ES-I3 (cell line): ENCODE results near the gene OAS3.
"Not testable (repeated sequence)": the region's sequence is repeated elsewhere in the genome, so short reads cannot be mapped to it uniquely, and the experiment has no call there.

Experiments used
- H3K36me3 ChIP-seq: 2 replicates; pipeline ENCODE4 v1.6.1; 2013; ENCODE audit warnings: mild to moderate bottlenecking, low read length, control low read depth, moderate library complexity; ENCODE audit not compliant: insufficient read depth
- H3K4me1 ChIP-seq: 2 replicates; pipeline ENCODE4 v1.6.1; 2013; ENCODE audit warnings: mild to moderate bottlenecking, control low read depth, low read length; ENCODE audit not compliant: insufficient read depth
- H3K9ac ChIP-seq: 2 replicates; pipeline ENCODE4 v1.6.1; 2013; ENCODE audit warnings: low read depth, mild to moderate bottlenecking, low read length, moderate library complexity
- H3K9me3 ChIP-seq: 2 replicates; pipeline ENCODE4 v1.6.1; 2013; ENCODE audit warnings: mild to moderate bottlenecking, low read length, moderate library complexity; ENCODE audit not compliant: control insufficient read depth, insufficient read depth

The OAS3 gene

GRCh38 chr12:112973011-112973735 is 34.9 kb downstream of the OAS3 start:
- Histone ChIP-seq H3K4me1 (no peaks in the 10 kb centered on the region; the same call in 1 of the 2 replicates), H3K9ac (no peak overlapping the region), H3K9me3 (no peaks in the 10 kb centered on the region), H3K36me3 (no peaks in the 10 kb centered on the region)

DNA sequence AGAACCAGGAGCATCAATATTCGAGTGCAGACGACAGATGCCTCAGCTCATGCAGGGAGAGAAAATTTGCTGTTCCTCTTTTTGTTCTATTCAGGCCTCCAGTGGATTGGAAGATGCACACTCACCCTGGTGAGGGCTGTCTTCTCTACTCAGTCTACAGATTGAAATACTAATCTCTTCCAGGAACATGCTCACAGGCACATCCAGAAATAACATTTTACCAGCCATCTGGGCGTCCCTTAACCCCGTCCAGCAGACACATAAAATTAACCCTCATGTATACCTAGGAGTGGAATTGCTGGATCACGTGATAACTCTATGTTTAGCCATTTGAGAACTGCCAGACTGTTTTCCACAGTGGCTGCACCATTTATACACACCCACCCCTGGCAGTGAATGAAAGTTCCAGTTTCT is 35.6 kb downstream of the OAS3 start:
- Histone ChIP-seq H3K36me3 (no peaks in the 10 kb centered on the region), H3K4me1 (no peaks in the 10 kb centered on the region; the same call in 1 of the 2 replicates), H3K9me3 (no peaks in the 10 kb centered on the region), H3K9ac (no peak overlapping the region)

DNA sequence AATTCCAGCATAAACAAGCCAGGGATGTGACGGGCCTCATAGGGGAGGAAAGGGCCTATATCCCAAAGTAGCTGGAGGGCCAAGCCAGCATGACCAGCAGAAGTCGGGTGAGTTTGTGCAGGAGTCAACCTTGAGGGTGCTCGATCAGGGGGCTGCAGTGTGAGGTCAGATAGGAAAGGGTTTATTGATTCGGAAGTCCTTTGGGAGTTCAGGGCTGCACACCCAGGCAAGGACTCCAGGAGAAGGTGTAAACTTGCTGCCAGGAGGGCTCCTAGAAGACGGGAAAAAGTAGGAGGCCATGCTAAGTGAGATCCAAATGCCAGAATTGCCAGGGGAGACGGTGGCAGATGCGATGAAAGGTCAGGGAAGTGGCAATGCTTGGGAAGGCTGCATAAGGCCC is 36.6 kb downstream of the OAS3 start:
- Histone ChIP-seq H3K9ac (no peak overlapping the region), H3K4me1 (no peaks in the 10 kb centered on the region; the same call in 1 of the 2 replicates), H3K9me3 (no peaks in the 10 kb centered on the region), H3K36me3 (no peaks in the 10 kb centered on the region)

- Histone ChIP-seq H3K9ac (no peak overlapping the region), H3K9me3 (no peaks in the 10 kb centered on the region; the same call in 1 of the 2 replicates), H3K36me3 (no peaks in the 10 kb centered on the region), H3K4me1 (no peaks in the 10 kb centered on the region; the same call in 1 of the 2 replicates)
These were observed 38.9 kb downstream of the OAS3 start for GRCh38 chr12:112977139-112977538.

DNA sequence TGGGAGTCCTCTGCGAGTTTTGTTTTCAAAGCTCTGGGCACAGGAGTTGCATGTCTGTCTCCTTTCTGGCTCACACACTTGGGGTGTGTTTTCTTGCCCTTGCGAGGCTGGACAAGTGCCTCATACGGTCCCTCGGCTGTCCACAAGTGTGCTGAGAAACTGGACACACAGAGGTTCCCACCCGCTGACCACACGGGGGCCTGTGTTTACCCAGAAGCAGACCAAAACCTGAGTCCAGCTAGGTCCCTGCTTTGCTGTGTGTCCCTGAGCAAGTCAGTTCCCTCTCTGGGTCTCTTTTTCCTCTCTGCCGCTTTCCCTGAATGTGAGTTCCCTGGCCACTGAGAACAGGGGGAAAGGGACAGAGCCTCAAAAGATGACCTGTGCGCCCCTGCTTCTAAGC is 39.4 kb downstream of the OAS3 start:
- Histone ChIP-seq H3K9ac (no peak overlapping the region), H3K36me3 (no peaks in the 10 kb centered on the region), H3K4me1 (no peaks in the 10 kb centered on the region; the same call in 1 of the 2 replicates), H3K9me3 (no peaks in the 10 kb centered on the region; the same call in none of the 2 replicates)

DNA sequence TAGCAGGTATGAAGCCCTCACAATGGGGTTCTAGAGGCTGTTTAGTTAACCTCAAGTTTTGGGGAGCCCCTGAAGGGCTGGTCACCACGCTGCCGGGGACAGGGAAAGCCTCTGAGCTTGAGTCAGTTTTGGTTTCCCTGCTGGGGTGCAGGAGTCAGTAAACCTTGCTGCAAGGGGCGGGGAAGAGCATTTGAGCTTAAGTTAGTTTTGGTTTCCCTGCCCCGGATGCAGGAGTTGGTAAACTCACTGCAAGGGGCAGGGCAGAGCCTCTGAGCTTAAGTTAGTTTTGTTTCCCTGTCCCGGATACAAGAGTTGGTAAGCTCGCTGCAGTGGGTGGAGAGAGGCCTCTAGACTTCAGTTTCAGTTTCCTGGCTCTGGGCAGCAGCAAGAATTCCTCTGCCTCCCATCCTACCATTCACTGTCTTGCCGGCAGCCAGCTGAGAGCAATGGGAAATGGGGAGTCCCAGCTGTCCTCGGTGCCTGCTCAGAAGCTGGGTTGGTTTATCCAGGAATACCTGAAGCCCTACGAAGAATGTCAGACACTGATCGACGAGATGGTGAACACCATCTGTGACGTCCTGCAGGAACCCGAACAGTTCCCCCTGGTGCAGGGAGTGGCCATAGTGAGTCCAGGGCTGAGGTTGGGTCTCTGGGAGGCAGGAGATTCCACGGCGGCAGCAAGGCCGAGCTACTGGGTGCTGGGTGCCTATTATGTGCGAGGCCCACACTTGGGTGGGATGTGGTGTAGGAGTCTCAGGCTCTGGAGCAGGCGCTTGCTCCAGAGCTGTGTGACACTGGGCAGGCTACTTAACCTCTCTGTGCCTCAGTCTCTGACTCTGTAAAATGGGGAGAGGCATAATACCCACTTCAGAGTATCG is 40.1 kb downstream of the OAS3 start, which contains the start of gene OAS2:
Gene OAS2 (plus strand): TSS at position 357 of the 878 bp plus-strand sequence. CDS start 90 bp downstream, at position 447.
- Histone ChIP-seq H3K9me3 (no peaks in the 10 kb centered on the region; the same call in none of the 2 replicates), H3K9ac (no peak within 1 kb of the TSS), H3K4me1 (no peaks in the 10 kb centered on the region; the same call in 1 of the 2 replicates), H3K36me3 (no peaks in the 10 kb centered on the region)

DNA sequence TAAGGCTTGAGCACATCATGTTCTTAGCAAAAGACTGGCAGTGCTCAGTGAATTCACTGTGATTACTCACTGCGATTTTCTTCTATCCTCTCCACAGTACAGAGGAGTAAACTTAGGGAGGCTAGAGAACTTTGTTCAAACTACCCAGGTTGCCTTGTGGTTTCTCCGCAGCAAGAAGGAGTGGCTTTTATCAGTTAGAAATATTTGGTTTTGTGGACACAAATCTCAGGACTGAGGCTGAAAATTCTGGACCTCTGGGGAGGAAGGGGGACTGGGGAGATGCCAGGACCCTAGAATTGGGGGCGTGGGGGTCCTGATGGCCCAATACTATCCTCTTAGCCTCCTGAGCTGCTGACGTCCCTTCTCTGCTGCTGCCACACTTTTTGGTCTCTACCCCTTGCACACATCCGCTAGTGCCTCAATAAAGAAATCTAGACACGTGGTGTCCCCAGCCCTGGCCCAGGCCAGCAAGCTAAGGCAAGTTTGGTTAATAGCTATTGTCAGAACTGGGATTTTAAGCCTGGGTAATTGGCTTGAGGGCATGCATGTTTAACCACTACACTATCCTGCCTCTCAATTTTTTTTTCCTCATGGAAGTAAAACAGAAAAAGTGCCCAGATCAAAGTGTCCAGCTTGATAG is 40.9 kb downstream of the OAS3 start:
- H3K9ac ChIP-seq = no peak overlapping the region
- no peaks in the 10 kb centered on the region; the same call in 1 of the 2 replicates for H3K4me1 ChIP-seq
- no peaks in the 10 kb centered on the region for H3K36me3 ChIP-seq
- no peaks in the 10 kb centered on the region; the same call in none of the 2 replicates for H3K9me3 ChIP-seq

DNA sequence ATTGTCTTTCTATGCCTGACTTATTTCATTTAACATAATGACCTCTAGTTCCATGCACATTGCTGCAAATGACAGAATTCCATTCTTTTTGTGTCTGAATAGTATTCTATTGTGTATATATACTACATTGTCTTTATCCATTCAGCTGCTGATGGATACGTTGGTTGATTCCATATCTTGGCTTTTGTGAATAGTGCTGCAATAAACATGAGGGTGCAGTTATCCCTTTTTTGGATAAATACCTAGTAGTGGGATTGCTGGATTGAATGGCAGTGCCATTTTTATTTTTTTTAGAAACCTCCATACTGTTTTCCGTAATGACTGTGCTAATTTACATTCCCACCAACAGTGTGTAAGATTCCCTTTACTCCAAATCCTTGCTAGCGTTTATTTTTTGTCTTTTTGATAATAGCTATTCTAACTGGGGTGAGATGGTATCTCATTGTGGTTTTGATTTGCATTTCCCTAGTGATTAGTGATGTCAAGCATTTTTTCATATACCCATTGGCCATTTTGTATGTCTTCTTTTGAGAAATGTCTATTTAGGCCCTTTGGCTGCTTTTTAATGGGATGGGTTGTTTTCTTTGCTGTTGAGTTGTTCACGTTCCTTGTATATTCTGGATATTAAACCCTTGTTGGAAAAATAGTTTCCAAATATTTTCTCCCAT is 42.4 kb downstream of the OAS3 start:
- Histone ChIP-seq H3K36me3 (no peaks in the 10 kb centered on the region), H3K9ac (no peak overlapping the region), H3K9me3 (no peaks in the 10 kb centered on the region; the same call in none of the 2 replicates), H3K4me1 (no peaks in the 10 kb centered on the region; the same call in 1 of the 2 replicates)

DNA sequence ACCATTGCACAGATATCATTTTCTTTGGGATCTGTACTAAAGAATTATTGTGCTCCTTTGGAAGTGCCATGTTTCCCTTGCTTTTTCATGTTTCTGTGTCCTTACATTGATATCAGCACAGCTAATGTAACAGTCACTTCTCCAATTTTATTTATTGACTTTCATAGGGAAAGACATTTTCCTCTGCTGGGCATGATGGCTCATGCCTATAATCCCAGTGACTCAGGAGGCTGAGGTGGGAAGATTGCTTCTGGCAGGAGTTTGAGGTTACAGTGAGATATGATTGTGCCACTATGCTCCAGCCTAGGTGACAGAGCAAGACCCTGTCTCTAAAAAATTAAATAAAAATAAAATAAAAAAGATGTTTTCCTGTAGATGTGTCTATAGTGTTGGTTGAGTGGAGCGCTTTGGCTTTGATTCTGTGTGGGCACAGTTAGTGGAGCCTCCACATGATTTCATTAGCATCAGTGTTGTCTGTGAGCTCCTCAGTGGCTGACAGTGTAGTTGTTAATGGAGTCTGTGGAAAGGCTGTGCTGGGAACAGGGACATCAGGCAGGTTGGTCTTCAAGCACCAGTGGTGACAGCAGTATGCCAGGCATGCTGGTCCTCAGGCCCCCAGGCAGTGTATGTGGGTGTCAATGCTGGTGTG is 47.5 kb downstream of the OAS3 start:
- Histone ChIP-seq H3K4me1 (no peaks in the 10 kb centered on the region), H3K36me3 (no peaks in the 10 kb centered on the region), H3K9ac (no peak overlapping the region), H3K9me3 (no peaks in the 10 kb centered on the region; the same call in none of the 2 replicates)

DNA sequence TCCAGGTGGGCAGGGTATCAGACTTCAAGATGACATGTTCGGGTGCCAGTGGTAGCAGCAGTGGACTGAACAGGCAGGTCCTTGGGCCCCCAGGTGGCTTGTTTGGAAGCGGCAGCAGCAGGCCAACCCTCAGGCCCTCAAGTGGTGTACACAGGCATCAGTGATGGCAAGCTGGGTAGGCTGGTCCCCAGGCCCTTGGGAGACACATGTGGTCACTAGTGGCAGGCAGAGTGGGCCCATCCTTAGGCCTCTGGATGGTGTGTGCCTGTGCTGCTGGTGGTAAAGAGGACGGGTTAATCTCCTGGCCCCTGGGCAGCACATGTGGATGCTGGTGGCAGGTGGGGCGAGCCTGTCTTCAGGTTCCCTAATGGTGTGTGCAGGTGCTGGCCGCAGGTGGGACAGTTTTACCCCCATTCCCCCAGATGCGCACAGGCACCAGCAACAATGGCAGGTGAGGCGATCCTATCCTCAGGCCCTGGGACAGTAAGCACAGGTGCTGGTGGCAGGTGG is 48.1 kb downstream of the OAS3 start:
- H3K9me3 ChIP-seq = no peaks in the 10 kb centered on the region; the same call in none of the 2 replicates
- no peaks in the 10 kb centered on the region for H3K36me3 ChIP-seq
- no peak overlapping the region for H3K9ac ChIP-seq
- no peaks in the 10 kb centered on the region for H3K4me1 ChIP-seq

- H3K4me1 ChIP-seq = no peaks in the 10 kb centered on the region
- H3K36me3 ChIP-seq = no peaks in the 10 kb centered on the region
- no peaks in the 10 kb centered on the region; the same call in 1 of the 2 replicates for H3K9me3 ChIP-seq
- no peak overlapping the region for H3K9ac ChIP-seq
These were observed 49.3 kb downstream of the OAS3 start for GRCh38 chr12:112987561-112987960.

DNA sequence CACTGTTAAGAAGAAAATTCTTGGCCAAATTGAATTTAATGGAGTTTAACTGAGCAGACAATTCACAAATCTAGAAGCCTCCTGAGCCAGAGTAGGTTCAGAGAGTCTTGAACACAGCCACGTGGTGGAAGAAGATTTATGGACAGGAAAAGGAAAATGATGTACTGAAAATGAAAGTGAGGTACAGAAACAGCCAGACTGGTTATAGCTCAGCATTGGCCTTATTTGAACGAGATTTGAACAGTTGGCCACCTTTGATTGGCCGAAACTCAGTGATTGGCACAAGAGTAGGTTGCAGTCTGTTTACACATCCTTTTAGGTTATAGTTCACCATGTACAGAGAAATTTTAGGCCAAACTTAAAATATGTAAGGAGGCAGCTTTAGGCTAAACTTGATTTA is 50.0 kb downstream of the OAS3 start:
- Histone ChIP-seq H3K9ac (no peak overlapping the region), H3K36me3 (no peaks in the 10 kb centered on the region), H3K4me1 (no peaks in the 10 kb centered on the region), H3K9me3 (no peaks in the 10 kb centered on the region; the same call in 1 of the 2 replicates)

GRCh38 chr12:112988823-112989385 is 50.6 kb downstream of the OAS3 start:
- not testable (repeated sequence) for H3K36me3 ChIP-seq, H3K9ac ChIP-seq, H3K9me3 ChIP-seq, H3K4me1 ChIP-seq
